Ascending aorta (tissue), 2 donors: ENCODE results near the gene CLIP3. TPM values are rescaled to one million over a fixed set of nuclear protein-coding genes. Genes with fewer than 3 reads are reported as not detected.
A peak's percentile ranks its signal among the peaks of the same experiment; 100 is the strongest.

ENCODE experiments used
- DNase-seq, 2 donors: peaks; one replicate each; pipeline ENCODE4 v3.0.0-alpha.2; 2019; ENCODE audit warnings: low spot score in 2 of 2
- H3K27ac ChIP-seq, 2 donors: fragments of 200-600 bp; sonication (generic); one replicate each; pipeline ENCODE4 v1.5.1; 2016 to 2017; ENCODE audit warnings: mild to moderate bottlenecking in 1 of 2
- H3K27me3 ChIP-seq: fragments of 200-600 bp; sonication (generic); one replicate; pipeline ENCODE4 v1.5.1; 2017
- H3K36me3 ChIP-seq, 2 donors: fragments of 200-600 bp; sonication (generic); one replicate each; pipeline ENCODE4 v1.5.1; 2016
- H3K4me1 ChIP-seq, 2 donors: fragments of 200-600 bp; sonication (generic); one replicate each; pipeline ENCODE4 v1.5.1; 2016 to 2017; ENCODE audit warnings: mild to moderate bottlenecking in 1 of 2
- H3K4me3 ChIP-seq, 2 donors: fragments of 200-600 bp; sonication (generic); one replicate each; pipeline ENCODE4 v1.5.1; 2016 to 2017; ENCODE audit warnings: mild to moderate bottlenecking in 1 of 2
- H3K9me3 ChIP-seq, 2 donors: fragments of 200-600 bp; sonication (generic); one replicate each; pipeline ENCODE4 v1.5.1; 2016
- CTCF ChIP-seq, 3 experiments: fragments of 200-600 bp in 2 of 3; fragments of 450-650 bp in 1 of 3; sonication (generic) in 2 of 3; IDR thresholded peaks; one replicate each; pipeline ENCODE4 v1.5.1; 2016 to 2019; ENCODE audit warnings: antibody characterized with exemption in 3 of 3, mild to moderate bottlenecking in 1 of 3, moderate library complexity in 1 of 3
- intact Hi-C: fragments of 100-400 bp; cut with DNase I; formaldehyde crosslinking; loops from one replicate; pipeline ENCODE4 v1.15.1; 2023
- total RNA-seq: library from RNA; depleted of rRNA; stranded (reverse); fragments of >200 nt; gene quantifications from one replicate; pipeline ENCODE4 v1.1.0, GENCODE V29; 2016

CLIP3 gene
- total RNA-seq, 1 donor from 2014 or later, result 43.2 TPM

- intact Hi-C loops, result loop anchor here (10.0 kb wide), 2 partner anchors 155 to 415 kb away; partner anchors contain the start of genes COX6B1, ETV2, ZNF146 and ZNF565
- no peaks in the 10 kb centered on the region for H3K27me3 ChIP-seq
- H3K27ac ChIP-seq, result no peak overlapping the region
- H3K4me1 ChIP-seq, result peaks cover 0 to 6% of the 10 kb centered on the region in 2 donors
- H3K4me3 ChIP-seq, result no peak overlapping the region
- no peaks in the 10 kb centered on the region for H3K36me3 ChIP-seq
- DNase-seq, result no peak
- H3K9me3 ChIP-seq, result no peaks in the 10 kb centered on the region
- TF ChIP-seq CTCF (IDR thresholded peaks at IDR 0.05), result no peak
Observed at GRCh38 chr19:36059180-36059910, 26.7 kb upstream of the CLIP3 start.

GRCh38 chr19:36058481-36059179, 26.0 kb upstream of the CLIP3 start:
- TF ChIP-seq CTCF (IDR thresholded peaks at IDR 0.05), result no peak
- intact Hi-C loops, result loop anchor here (10.0 kb wide), 2 partner anchors 156 to 414 kb away; partner anchors contain the start of genes COX6B1, ETV2, ZNF146 and ZNF565
- Histone ChIP-seq H3K9me3 (no peaks in the 10 kb centered on the region), H3K27ac (no peak overlapping the region), H3K27me3 (no peaks in the 10 kb centered on the region), H3K4me1 (peaks cover 0 to 6% of the 10 kb centered on the region in 2 donors), H3K36me3 (no peaks in the 10 kb centered on the region), H3K4me3 (no peak overlapping the region)
- DNase-seq, result no peak

- Histone ChIP-seq H3K9me3 (no peaks in the 10 kb centered on the region), H3K36me3 (no peaks in the 10 kb centered on the region), H3K4me1 (peaks cover 0 to 6% of the 10 kb centered on the region in 2 donors), H3K27me3 (no peaks in the 10 kb centered on the region), H3K27ac (peak within 1 kb of the TSS; percentile 91 to 92), H3K4me3 (peak within 1 kb of the TSS; percentile 71 to 80)
- DNase-seq, result peak; percentile 72 to 95
- no peak for TF ChIP-seq CTCF (IDR thresholded peaks at IDR 0.05)
- intact Hi-C loops, result loop anchor here (1.0 to 10.0 kb wide), 10 partner anchors 23 to 410 kb away; partner anchors contain the start of genes ALKBH6, ARHGAP33, CLIP3 and COX6B1
Observed at GRCh38 chr19:36054733-36055686, 22.3 kb upstream of the CLIP3 start, which contains the start of gene WDR62. Gene WDR62 (plus strand): TSS chr19:36054897. CDS start chr19:36054972, 75 bp downstream.

- H3K27me3 ChIP-seq, result no peaks in the 10 kb centered on the region
- H3K9me3 ChIP-seq, result no peaks in the 10 kb centered on the region
- DNase-seq, result peak; percentile 100
- peak within 1 kb of the TSS; percentile 91 to 92 for H3K27ac ChIP-seq
- H3K4me1 ChIP-seq, result peaks cover 0 to 6% of the 10 kb centered on the region in 2 donors
- H3K4me3 ChIP-seq, result peak within 1 kb of the TSS; percentile 71 to 80
- TF ChIP-seq CTCF (IDR thresholded peaks at IDR 0.05), result peak; percentile 57 to 64 (median 57)
- no peaks in the 10 kb centered on the region for H3K36me3 ChIP-seq
- intact Hi-C loops, result loop anchor here (1.0 to 10.0 kb wide), 10 partner anchors 22 to 409 kb away; partner anchors contain the start of genes ALKBH6, ARHGAP33, CLIP3 and COX6B1
Observed at GRCh38 chr19:36054119-36054732, 21.6 kb upstream of the CLIP3 start, which contains the start of gene THAP8. Gene THAP8 (minus strand): TSS chr19:36054285. CDS start chr19:36054217, 68 bp downstream.
